Mesenchymal stem cell (in vitro differentiated cells and primary cell): ENCODE measurements around the gene KRTAP1-3. TPM values are rescaled to one million over a fixed set of nuclear protein-coding genes. Genes with fewer than 3 reads are reported as not detected.

Experiments
- small RNA-seq: library from polyadenylated mRNA; stranded (forward); fragments of <200 nt; extraction: miRNeasy Mini kit (QIAGEN cat#:217004); gene quantifications from one replicate; pipeline ENCODE3, GENCODE V24; 2013; ENCODE audit warnings: low read depth

Gene KRTAP1-3

Small RNAs within 50 kb of the gene (small RNA-seq; reads per million reads assigned to genes)
- gene KRTAP3-4P = not detected
